ENCODE data around the gene DBT. TPM values are rescaled to one million over a fixed set of nuclear protein-coding genes. Genes with fewer than 3 reads are reported as not detected.

The DBT gene
- total RNA-seq, 2 experiments from 2014 or later = 3.3 to 11.4 TPM

DNA sequence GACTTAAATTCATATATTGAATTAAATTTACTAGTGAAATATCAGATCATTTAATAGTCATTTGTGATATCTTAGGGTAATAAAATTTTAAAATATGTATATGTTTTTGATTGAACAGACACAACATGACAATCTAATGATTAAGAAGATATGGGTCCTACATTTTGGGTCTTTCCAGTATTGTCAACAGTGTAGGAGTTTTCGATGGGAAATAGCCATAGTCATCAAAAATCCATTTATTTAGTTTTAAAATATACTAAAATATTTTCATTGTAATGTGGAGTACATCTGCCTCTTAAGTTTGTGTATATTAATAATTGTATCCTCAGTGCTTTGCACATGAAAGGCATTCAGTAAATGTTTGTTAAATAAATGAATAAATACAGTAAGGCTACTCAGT lies 102.7 kb downstream of the DBT start:
- Histone ChIP-seq H3K4me2 (ENCODE audit: low read length) (no peak overlapping the region), H3K9me2 (ENCODE audit: insufficient read depth, low read length) (no peaks in the 10 kb centered on the region), H3K36me3 (ENCODE audit: insufficient read depth, low read length) (peaks cover 83% of the 10 kb centered on the region), H3K27ac (ENCODE audit: low read depth, low read length, poor library complexity, severe bottlenecking) (no peak overlapping the region), H3K79me2 (ENCODE audit: insufficient read depth, low read depth, low read length) (no peaks in the 10 kb centered on the region), H3K9me3 (ENCODE audit: low read length) (no peaks in the 10 kb centered on the region), H4K20me1 (ENCODE audit: insufficient read depth, low read length) (no peaks in the 10 kb centered on the region), H3K4me1 (ENCODE audit: insufficient read depth, low read length, poor library complexity, severe bottlenecking) (peaks cover 4% of the 10 kb centered on the region), H2AFZ (ENCODE audit: low read length) (no peak overlapping the region), H3K4me3 (ENCODE audit: low read depth, low read length, poor library complexity, severe bottlenecking) (no peak overlapping the region)
- DNase-seq (ENCODE audit: low spot score) = no peak
- BruUV-seq (replicated peaks) = no TSS peak
- TF ChIP-seq EZH2phosphoT487 (IDR thresholded peaks at IDR 0.05; ENCODE audit: borderline replicate concordance, low read depth, low read length) = no peak
- TF ChIP-seq, protein P1, sequence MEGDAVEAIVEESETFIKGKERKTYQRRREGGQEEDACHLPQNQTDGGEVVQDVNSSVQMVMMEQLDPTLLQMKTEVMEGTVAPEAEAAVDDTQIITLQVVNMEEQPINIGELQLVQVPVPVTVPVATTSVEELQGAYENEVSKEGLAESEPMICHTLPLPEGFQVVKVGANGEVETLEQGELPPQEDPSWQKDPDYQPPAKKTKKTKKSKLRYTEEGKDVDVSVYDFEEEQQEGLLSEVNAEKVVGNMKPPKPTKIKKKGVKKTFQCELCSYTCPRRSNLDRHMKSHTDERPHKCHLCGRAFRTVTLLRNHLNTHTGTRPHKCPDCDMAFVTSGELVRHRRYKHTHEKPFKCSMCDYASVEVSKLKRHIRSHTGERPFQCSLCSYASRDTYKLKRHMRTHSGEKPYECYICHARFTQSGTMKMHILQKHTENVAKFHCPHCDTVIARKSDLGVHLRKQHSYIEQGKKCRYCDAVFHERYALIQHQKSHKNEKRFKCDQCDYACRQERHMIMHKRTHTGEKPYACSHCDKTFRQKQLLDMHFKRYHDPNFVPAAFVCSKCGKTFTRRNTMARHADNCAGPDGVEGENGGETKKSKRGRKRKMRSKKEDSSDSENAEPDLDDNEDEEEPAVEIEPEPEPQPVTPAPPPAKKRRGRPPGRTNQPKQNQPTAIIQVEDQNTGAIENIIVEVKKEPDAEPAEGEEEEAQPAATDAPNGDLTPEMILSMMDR (conservative IDR thresholded peaks at IDR 0.05; ENCODE audit: low read length) = no peak
- CTCF ChIA-PET (ENCODE audit: unreplicated experiment) = no interaction called here
- POLR2A ChIA-PET = interaction anchor here (1.1 kb wide), 1 partner anchor 23 kb away, joined by 3 read pairs; no protein-coding TSS in a partner anchor
- intact Hi-C loops (cut with micrococcal nuclease; ENCODE audit: unreplicated experiment) = no loop called here

DNA sequence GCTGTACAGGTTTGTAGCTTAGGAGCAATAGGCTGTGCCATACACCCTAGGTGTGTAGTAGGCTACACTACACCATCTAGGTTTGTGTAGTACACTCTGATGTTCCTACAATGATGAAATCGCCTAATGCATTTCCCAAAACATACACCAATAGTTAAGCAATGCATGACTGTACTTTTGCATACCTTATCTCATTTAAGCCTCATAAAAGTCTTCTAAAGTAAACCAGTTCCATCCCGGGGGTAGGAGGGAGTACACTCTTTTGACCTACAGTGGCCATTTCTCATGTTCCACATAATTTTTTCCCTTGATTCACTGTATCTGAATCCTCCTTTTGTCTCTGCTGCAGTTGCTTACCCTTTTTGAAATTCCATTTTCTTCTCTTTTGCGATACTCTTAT lies 104.5 kb downstream of the DBT start:
- Histone ChIP-seq H3K79me2 (ENCODE audit: insufficient read depth, low read depth, low read length) (no peaks in the 10 kb centered on the region), H3K9me2 (ENCODE audit: insufficient read depth, low read length) (no peaks in the 10 kb centered on the region), H2AFZ (ENCODE audit: low read length) (no peak overlapping the region), H4K20me1 (ENCODE audit: insufficient read depth, low read length) (no peaks in the 10 kb centered on the region), H3K36me3 (ENCODE audit: insufficient read depth, low read length) (peaks cover 94% of the 10 kb centered on the region), H3K27ac (ENCODE audit: low read depth, low read length, poor library complexity, severe bottlenecking) (no peak overlapping the region), H3K4me1 (ENCODE audit: insufficient read depth, low read length, poor library complexity, severe bottlenecking) (no peaks in the 10 kb centered on the region), H3K4me2 (ENCODE audit: low read length) (no peak overlapping the region), H3K4me3 (ENCODE audit: low read depth, low read length, poor library complexity, severe bottlenecking) (no peak overlapping the region), H3K9me3 (ENCODE audit: low read length) (no peaks in the 10 kb centered on the region)
- intact Hi-C loops (cut with micrococcal nuclease; ENCODE audit: unreplicated experiment) = no loop called here
- no peak for TF ChIP-seq EZH2phosphoT487 (IDR thresholded peaks at IDR 0.05; ENCODE audit: borderline replicate concordance, low read depth, low read length)
- TF ChIP-seq, protein P1 (conservative IDR thresholded peaks at IDR 0.05; ENCODE audit: low read length) = no peak
- DNase-seq (ENCODE audit: low spot score) = no peak
- CTCF ChIA-PET (ENCODE audit: unreplicated experiment) = no interaction called here
- no TSS peak for BruUV-seq (replicated peaks)
- POLR2A ChIA-PET = interaction anchor here (1.1 kb wide), 1 partner anchor 71 kb away, joined by 4 read pairs; no protein-coding TSS in a partner anchor

DNA sequence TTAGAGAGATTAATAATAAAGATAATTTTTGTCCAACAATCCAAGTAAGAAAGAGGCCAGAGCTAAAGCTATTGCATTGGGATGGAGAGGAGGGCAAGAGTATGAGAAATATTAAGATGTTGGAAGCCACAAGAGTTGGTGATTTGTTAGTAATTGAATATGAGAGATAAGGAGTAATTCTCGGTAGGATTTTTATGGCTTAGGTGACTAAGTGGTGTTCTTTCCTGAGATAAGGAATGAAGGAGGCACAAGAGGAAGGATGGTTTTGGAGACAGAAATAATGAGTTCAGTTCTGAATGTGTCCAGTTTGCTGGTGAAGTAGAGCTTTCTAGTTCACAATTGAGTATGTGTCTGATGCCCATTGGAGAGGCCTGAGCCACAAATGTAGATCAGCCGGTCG lies 107.3 kb downstream of the DBT start:
- no peak overlapping the region for H2AFZ ChIP-seq (ENCODE audit: low read length)
- BruUV-seq (replicated peaks) = no TSS peak
- H3K36me3 ChIP-seq (ENCODE audit: insufficient read depth, low read length) = peaks cover 99% of the 10 kb centered on the region
- no peaks in the 10 kb centered on the region for H3K4me1 ChIP-seq (ENCODE audit: insufficient read depth, low read length, poor library complexity, severe bottlenecking)
- DNase-seq (ENCODE audit: low spot score) = no peak
- CTCF ChIA-PET (ENCODE audit: unreplicated experiment) = no interaction called here
- H3K4me3 ChIP-seq (ENCODE audit: low read depth, low read length, poor library complexity, severe bottlenecking) = no peak overlapping the region
- no peaks in the 10 kb centered on the region for H3K9me2 ChIP-seq (ENCODE audit: insufficient read depth, low read length)
- H3K4me2 ChIP-seq (ENCODE audit: low read length) = no peak overlapping the region
- POLR2A ChIA-PET = interaction anchor here (1.0 kb wide), 1 partner anchor 9 kb away, joined by 3 read pairs; no protein-coding TSS in a partner anchor
- no peaks in the 10 kb centered on the region for H3K9me3 ChIP-seq (ENCODE audit: low read length)
- intact Hi-C loops (cut with micrococcal nuclease; ENCODE audit: unreplicated experiment) = no loop called here
- H4K20me1 ChIP-seq (ENCODE audit: insufficient read depth, low read length) = no peaks in the 10 kb centered on the region
- TF ChIP-seq, protein P1 (conservative IDR thresholded peaks at IDR 0.05; ENCODE audit: low read length) = no peak
- TF ChIP-seq EZH2phosphoT487 (IDR thresholded peaks at IDR 0.05; ENCODE audit: borderline replicate concordance, low read depth, low read length) = no peak
- no peaks in the 10 kb centered on the region for H3K79me2 ChIP-seq (ENCODE audit: insufficient read depth, low read depth, low read length)
- H3K27ac ChIP-seq (ENCODE audit: low read depth, low read length, poor library complexity, severe bottlenecking) = no peak overlapping the region

Measured in OCI-LY7 (cell line).